ENCODE results near the gene RALGDS. TPM values are rescaled to one million over a fixed set of nuclear protein-coding genes. Genes with fewer than 3 reads are reported as not detected.
A peak's percentile ranks its signal among the peaks of the same experiment; 100 is the strongest.
"Not testable (repeated sequence)": the region's sequence is repeated elsewhere in the genome, so short reads cannot be mapped to it uniquely, and the experiment has no call there.

The RALGDS gene
- total and polyA plus RNA-seq, 2 experiments from 2014 or later, result 8.6 to 20.3 TPM

GRCh38 chr9:133086212-133086860, 34.7 kb downstream of the RALGDS start:
- not testable (repeated sequence) for H3F3A ChIP-seq (replicated peaks; ENCODE audit: low read depth); H3K4me3 Mint-ChIP-seq; H3K36me3 ChIP-seq (ENCODE audit: insufficient read depth); H3K36me3 Mint-ChIP-seq (ENCODE audit: low read depth); ATAC-seq; H3K4me2 ChIP-seq; H2AFZ ChIP-seq; H3K4me3 ChIP-seq; H3K4me1 ChIP-seq (ENCODE audit: insufficient read depth); H4K20me1 ChIP-seq (replicated peaks; ENCODE audit: insufficient read depth); H3K27me3 ChIP-seq (ENCODE audit: insufficient read depth); H3K4me1 Mint-ChIP-seq; H3K27me3 Mint-ChIP-seq (ENCODE audit: insufficient read depth, low read depth, poor library complexity); DNase-seq (ENCODE audit: low spot score); H3K79me2 ChIP-seq (replicated peaks; ENCODE audit: insufficient read depth); H3K9me2 ChIP-seq (ENCODE audit: insufficient read depth); H3K9me3 Mint-ChIP-seq; H3K27ac Mint-ChIP-seq; H3K27ac ChIP-seq (ENCODE audit: low read depth)

- H3K79me2 ChIP-seq (replicated peaks; ENCODE audit: insufficient read depth); H3F3A ChIP-seq (replicated peaks; ENCODE audit: low read depth); H3K36me3 Mint-ChIP-seq (ENCODE audit: low read depth); H2AFZ ChIP-seq; H3K4me2 ChIP-seq; H3K36me3 ChIP-seq (ENCODE audit: insufficient read depth); H3K9me2 ChIP-seq (ENCODE audit: insufficient read depth); H3K4me1 Mint-ChIP-seq; H3K27ac ChIP-seq (ENCODE audit: low read depth); H3K27ac Mint-ChIP-seq; ATAC-seq; DNase-seq (ENCODE audit: low spot score); H3K27me3 ChIP-seq (ENCODE audit: insufficient read depth); H4K20me1 ChIP-seq (replicated peaks; ENCODE audit: insufficient read depth); H3K4me1 ChIP-seq (ENCODE audit: insufficient read depth); H3K4me3 Mint-ChIP-seq; H3K9me3 Mint-ChIP-seq; H3K4me3 ChIP-seq; H3K27me3 Mint-ChIP-seq (ENCODE audit: insufficient read depth, low read depth, poor library complexity): not testable (repeated sequence)
Measured at GRCh38 chr9:133083688-133084087, 37.4 kb downstream of the RALGDS start.

GRCh38 chr9:133081957-133082644, 38.9 kb downstream of the RALGDS start:
- DNase-seq (ENCODE audit: low spot score); H2AFZ ChIP-seq; H3K4me2 ChIP-seq; H3K4me1 Mint-ChIP-seq; H3K27ac ChIP-seq (ENCODE audit: low read depth); H3K4me1 ChIP-seq (ENCODE audit: insufficient read depth); H3K27me3 Mint-ChIP-seq (ENCODE audit: insufficient read depth, low read depth, poor library complexity); H3K36me3 Mint-ChIP-seq (ENCODE audit: low read depth); H4K20me1 ChIP-seq (replicated peaks; ENCODE audit: insufficient read depth); H3K4me3 Mint-ChIP-seq; H3K27ac Mint-ChIP-seq; H3K4me3 ChIP-seq; H3F3A ChIP-seq (replicated peaks; ENCODE audit: low read depth); H3K27me3 ChIP-seq (ENCODE audit: insufficient read depth); H3K9me2 ChIP-seq (ENCODE audit: insufficient read depth); H3K9me3 Mint-ChIP-seq; H3K36me3 ChIP-seq (ENCODE audit: insufficient read depth); H3K79me2 ChIP-seq (replicated peaks; ENCODE audit: insufficient read depth): not testable (repeated sequence)
- ATAC-seq, result 0 out of 3 replicates have a peak, but pooled peaks have one; percentile 13

- not testable (repeated sequence) for H4K20me1 ChIP-seq (replicated peaks; ENCODE audit: insufficient read depth); H3K9me2 ChIP-seq (ENCODE audit: insufficient read depth); H3K9me3 Mint-ChIP-seq; H2AFZ ChIP-seq; H3K4me1 Mint-ChIP-seq; H3K36me3 Mint-ChIP-seq (ENCODE audit: low read depth); H3F3A ChIP-seq (replicated peaks; ENCODE audit: low read depth); H3K27ac Mint-ChIP-seq; H3K27ac ChIP-seq (ENCODE audit: low read depth); H3K79me2 ChIP-seq (replicated peaks; ENCODE audit: insufficient read depth); H3K27me3 ChIP-seq (ENCODE audit: insufficient read depth); DNase-seq (ENCODE audit: low spot score); H3K4me3 ChIP-seq; H3K27me3 Mint-ChIP-seq (ENCODE audit: insufficient read depth, low read depth, poor library complexity); H3K4me1 ChIP-seq (ENCODE audit: insufficient read depth); H3K4me3 Mint-ChIP-seq; H3K36me3 ChIP-seq (ENCODE audit: insufficient read depth); H3K4me2 ChIP-seq
- peak; percentile 55 for ATAC-seq
Measured at GRCh38 chr9:133080786-133081779, 40.0 kb downstream of the RALGDS start.
